GM21447 (cell line): ENCODE measurements around the gene CYP3A5.
"Not testable (repeated sequence)": the region's sequence is repeated elsewhere in the genome, so short reads cannot be mapped to it uniquely, and the experiment has no call there.

Experiments
- ATAC-seq: cut with Tn5 transposase; IDR thresholded peaks from one replicate; pipeline ENCODE4 v1.9.1; 2021; ENCODE audit not compliant: unreplicated experiment

CYP3A5 gene

DNA sequence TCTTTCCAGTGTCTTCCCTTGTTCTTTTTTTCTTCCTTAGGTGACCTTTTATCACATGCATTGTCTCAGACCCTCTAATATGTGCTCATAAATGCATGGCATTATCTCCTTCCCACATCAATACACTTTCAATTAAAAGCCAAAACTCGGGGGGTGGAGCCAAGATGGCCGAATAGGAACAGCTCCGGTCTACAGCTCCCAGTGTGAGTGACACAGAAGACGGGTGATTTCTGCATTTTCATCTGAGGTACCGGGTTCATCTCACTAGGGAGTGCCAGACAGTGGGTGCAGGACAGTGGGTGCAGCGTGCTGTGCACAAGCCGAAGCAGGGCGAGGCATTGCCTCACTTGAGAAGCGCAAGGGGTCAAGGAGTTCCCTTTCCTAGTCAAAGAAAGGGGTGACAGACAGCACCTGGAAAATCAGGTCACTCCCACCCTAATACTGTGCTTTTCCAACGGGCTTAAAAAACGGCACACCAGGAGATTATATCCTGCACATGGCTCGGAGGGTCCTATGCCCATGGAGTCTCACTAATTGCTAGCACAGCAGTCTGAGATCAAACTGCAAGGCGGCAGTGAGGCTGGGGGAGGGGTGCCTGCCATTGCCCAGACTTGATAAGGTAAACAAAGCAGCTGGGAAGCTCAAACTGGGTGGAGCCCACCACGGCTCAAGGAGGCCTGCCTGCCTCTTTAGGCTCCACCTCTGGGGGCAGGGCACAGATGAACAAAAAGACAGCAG lies 6.2 kb upstream of the CYP3A5 start:
- not testable (repeated sequence) for ATAC-seq

DNA sequence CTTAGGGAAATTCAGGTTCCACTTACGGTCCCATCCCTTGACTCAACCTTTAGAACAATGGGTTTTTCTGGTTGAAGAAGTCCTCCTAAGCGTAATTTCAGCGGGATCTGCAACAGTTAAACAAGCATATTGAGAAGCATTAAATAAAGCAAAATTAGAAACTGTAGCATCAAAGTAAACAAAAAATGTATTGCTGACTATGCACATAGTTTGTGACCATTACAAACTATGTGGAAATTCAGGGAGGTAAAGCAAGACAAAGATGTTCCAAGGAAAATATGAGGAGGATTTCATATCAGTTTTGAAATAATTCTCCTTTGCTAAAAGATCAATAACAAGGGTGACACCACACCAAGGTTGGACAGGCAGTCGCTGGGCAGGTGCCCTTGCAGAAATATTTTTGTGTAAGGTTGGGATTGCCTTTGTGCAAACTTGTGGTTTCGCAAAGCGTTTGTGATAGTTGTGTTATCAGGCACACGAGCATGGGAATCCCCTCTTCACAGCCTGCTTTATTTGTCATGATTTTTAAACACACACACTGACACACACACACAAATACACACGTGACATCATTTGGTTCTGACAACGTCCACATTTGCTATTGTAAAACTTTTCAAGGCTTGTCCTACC lies 5.4 kb upstream of the CYP3A5 start:
- ATAC-seq: no peak

DNA sequence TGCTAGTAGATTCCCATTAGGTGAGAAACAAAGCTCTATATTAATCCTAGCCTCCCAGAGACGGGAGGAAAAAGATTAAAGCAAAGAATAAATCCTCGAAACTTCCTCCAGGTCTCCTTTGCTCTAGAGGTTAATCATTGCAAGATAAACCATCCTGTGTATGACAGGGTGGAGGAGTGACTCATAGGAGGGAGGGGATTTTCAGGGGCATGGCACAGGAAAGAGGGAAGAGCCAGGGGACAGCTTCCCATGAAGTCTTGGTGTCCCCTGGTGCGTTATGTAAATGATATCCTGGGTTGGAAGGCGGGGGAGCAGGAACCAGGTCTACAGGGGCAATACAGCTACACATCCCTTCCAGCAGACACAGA lies 780 bp downstream of the CYP3A5 start:
- no peak for ATAC-seq

DNA sequence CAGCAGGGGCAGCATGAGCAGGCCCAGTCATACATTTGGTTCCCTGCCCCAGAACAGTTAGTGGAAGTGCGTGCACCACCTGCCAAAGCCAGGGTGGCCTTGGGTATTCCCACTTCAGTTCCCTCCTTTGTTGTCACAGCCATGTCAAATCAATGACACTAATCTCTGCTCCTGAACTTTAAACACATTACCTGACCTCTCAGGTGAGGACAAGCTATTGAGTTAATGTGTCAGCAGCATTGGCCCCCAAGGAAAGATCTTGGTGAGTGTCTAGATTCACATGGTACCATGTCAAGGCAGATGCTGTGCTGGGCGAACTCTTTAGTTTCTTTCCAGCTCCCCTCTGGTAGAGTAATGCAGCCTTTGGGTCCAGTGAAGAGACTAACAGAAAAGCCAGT lies 2.1 kb downstream of the CYP3A5 start:
- ATAC-seq: no peak

DNA sequence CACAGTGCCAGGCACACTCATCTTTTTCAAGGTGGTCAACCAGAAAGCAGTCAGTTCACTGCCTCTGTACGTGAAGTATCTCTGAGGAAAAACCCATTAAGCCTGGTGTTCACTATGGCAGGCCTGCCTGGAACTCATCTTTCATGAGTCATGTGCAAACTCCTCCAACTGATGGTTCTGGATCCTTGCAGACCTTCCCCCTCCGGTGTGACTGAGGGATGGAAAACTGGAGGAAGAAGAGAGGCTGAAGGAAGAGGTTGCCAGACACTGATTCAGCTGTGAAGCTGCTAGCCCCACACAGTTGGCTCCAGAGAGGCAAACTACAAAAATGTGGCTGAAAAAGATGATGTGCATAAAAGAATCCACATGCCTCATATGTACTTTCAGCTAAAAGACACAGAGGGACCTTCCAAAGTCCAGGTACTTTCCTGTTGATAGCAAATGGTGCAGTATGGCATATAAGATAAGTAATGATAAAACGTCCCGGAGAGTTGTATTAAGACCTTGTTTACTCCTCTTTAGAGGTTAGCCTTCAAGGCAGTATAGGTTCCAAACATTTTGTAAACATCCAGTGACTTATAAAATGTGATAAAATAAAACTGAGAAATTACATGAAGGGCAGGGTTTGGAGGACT lies 2.7 kb downstream of the CYP3A5 start:
- no peak for ATAC-seq

DNA sequence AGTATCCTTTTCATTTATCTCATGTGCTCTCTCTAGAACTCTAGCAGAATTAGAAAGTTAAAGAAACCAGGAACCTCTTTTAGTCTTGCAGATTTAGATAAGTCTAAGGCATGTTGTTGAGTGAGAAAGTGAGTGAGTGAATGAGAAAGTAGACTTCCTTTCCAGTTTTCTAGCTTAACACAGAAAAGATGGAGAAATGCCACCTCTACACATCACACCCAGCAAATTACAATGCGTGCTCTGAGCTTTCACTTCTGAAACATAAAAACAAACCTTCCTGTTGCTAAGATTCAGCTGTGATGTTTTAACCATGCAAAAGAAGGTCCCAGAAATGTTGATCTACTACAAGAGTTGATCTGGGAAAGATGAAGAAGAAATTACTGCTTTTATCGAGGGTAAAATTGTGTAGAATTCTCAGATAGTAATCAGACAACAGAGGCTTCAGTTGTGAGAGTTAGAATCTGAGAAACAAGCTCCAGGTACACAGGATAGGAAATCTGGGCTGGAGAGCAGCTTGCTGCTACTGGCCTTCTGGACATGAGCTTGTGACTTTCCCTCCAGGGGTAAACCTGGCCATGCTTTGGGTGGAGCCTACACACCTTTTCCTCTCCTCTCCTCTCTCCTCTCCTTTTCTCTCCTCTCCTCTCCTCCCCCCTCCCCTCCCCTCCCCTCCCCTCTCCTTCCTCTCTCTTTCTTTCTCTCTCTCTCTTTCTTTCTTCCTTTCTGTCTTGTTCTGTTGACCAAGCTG lies 4.6 kb downstream of the CYP3A5 start:
- ATAC-seq: no peak

DNA sequence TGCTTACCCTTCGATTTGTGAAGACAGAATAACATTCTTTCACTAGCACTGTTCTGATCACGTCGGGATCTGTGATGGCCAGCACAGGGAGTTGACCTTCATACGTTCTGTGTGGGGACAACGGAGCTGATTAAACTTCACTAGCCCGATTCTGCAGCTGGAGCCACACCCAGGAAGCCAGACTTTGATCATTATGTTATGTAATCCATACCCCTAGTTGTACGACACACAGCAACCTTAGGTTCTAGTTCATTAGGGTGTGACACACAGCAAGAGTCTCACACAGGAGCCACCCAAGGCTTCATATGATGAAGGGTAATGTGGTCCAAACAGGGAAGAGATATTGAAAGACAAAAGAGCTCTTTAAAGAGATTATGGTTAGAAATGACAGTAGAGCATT lies 7.2 kb downstream of the CYP3A5 start:
- ATAC-seq: no peak

DNA sequence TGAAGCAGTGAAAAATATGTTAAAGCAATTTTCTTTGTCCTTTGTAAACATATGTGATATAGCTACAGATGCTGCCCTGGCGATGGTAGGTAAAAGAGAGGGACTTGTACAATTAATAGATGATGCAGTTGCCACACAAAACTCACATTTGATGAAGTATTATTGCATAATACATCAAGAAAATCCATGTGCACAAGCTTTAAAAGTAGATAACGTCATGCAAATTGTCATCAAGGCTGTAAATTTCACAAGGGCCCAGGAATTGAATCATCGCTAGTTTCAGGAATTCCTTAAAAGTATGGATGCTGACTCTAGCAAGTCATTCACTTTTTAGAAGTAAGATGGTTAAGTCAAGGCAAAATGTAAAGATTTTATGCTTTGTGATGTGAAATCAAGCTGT lies 10.0 kb downstream of the CYP3A5 start:
- no peak for ATAC-seq

DNA sequence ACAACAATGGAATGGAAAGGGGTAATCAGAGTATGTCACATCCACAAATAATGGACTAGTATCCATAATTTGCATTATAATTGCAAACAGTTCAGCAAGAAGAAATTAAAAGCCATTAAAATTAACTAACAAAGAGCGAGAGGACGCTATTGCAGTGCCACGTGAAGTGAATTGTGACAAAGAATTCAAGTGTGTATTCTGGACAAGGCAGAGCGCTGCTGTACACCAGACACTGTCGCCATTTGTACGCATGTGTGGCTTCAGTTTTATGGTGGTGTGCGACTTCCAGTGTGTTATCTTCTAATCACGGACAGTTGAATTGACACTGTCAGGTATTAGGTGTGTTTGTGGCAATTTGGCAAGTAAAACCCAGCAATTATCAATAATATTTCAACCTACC lies 11.3 kb downstream of the CYP3A5 start:
- no peak for ATAC-seq

DNA sequence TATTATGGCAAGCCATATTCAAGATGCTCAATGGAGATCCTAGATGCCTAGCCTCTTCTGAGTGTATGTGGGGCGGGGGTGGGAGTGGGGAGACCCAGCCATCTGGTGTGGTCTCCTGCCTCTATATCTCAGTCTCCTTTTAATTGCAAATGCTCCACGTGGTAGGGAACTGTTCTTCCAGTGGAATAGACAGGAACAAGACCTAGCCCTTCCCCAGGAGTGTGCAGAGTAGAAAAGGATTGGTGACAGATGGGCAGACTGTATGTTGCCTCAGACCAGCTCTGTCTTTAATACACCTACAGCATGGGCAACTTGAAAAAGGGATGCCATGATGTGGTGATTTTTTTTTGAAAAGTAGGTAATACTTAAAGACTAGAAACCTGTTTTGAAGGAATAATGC lies 12.6 kb downstream of the CYP3A5 start:
- ATAC-seq: no peak

DNA sequence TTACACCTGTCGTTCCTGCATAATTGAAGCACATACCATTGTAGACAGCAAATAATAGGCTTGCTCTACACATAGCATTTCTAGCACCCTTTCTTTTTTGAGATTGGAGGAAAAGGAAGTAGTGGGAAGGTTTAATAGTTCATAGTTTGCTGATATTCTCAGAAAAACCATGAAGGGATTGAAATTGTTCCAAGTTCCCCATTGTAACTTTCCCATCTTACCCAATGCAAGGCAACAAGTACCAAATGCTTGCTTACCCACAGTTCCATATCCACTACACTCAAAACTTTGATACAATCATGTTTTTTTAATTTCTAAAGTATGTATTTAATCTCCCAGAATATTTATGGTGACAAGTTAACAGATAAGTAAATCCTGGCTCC lies 13.8 kb downstream of the CYP3A5 start:
- no peak for ATAC-seq

DNA sequence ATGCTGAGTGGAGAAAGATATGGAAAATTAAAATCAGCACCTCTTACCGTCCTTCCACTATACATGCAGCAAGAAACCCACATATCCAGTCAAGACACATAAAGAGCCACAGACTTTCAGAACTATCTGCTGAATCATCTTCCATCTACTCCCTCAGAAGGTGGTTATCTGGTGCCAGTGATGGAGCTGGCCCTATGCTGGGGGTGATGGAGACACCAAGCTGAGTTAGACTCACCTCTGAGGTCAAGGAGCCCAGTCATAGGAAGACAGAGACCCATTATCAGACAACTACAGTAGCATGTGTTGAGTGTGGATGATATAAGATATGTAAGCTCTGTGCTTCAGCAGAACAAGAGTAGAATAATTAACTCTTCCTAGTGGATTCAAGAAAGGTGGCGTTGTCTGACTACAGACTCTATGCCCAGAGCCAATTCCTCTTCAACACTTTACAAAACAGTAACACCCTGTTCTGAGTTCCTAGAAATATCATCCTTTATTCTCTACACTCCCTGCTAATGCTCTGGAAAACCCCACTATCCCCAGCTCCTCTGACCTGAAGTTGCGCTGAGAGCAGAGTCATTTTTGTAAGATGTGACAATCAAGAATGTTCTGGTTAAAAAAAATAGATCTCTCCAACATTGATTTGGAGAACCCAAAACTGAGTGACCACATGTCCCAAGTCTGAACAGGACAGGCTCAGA lies 14.3 kb downstream of the CYP3A5 start:
- ATAC-seq: no peak

DNA sequence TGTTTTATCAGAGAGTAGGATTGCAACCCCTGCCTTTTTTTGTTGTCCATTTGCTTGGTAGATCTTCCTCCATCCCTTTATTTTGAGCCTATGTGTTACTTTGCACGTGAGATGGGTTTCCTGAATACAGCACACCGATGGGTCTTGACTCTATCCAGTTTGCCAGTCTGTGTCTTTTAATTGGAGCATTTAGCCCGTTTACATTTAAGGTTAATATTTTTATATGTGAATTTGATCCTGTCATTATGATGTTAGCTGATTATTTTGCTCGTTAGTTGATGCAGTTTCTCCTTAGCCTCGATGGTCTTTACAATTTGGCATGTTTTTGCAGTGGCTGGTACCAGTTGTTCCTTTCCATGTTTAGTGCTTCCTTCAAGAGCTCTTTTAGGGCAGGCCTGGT lies 21.9 kb downstream of the CYP3A5 start:
- not testable (repeated sequence) for ATAC-seq

DNA sequence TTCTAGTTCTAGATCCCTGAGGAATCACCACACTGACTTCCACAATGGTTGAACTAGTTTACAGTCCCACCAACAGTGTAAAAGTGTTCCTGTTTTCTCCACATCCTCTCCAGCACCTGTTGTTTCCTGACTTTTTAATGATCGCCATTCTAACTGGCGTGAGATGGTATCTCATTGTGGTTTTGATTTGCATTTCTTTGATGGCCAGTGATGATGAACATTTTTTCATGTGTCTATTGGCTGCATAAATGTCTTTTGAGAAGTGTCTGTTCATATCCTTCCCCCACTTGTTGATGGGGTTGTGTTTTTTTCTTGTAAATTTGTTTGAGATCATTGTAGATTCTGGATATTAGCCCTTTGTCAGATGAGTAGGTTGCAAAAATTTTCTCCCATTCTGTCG lies 25.2 kb downstream of the CYP3A5 start:
- not testable (repeated sequence) for ATAC-seq

DNA sequence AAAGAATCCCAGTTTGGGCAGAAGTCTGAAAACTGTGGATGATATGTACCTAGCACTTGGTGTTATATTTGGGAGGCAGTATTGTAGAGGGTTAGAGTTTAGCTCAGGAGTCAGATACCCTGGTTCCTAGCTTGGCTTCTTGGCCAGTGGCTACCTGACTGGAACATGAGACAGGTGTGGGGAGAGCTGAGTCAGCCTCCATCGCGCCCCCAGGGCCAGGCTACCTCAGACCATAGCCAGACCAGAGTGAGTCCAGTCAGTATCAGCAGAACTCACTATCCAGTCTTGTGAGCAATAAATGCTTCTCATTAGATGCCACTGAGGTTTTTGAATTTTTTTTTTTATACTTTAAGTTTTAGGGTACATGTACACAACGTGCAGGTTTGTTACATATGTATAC lies 26.0 kb downstream of the CYP3A5 start:
- no peak for ATAC-seq

DNA sequence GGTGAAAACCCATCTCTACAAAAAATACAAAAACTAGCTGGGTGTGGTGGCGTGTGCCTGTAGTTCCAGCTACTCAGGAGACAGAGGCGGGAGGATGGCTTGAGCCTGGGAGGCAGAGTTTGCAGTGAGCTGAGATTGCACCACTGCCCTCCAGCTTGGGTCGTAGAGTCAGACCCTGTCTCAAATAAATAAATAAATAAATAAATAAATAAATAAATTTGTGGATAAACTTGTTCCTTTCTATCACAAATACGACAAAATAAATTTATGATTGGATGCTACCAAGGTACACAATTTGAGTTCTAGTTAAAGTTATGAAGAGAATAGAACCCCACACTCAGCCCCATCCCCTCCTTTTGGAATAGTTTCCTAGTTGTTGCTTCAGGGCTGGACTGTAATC lies 26.5 kb downstream of the CYP3A5 start:
- not testable (repeated sequence) for ATAC-seq

DNA sequence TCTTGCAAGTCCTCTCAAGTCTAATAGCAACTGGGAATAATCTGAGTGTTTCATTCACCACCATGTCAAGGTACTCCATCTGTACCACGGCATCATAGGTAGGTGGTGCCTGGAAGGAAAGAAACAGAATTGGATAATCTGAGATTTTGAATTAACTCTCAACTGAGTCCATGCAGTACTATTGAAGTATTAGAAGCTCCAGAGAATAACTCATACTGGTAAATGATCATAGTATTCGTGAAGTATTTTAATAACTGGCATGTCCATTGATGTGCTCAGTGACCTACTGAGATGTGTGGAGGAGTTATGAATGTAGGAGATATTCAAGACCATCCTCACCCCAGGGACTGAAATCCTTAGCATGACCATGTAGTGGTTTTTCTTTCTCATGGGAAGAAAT lies 27.1 kb downstream of the CYP3A5 start:
- ATAC-seq: no peak

DNA sequence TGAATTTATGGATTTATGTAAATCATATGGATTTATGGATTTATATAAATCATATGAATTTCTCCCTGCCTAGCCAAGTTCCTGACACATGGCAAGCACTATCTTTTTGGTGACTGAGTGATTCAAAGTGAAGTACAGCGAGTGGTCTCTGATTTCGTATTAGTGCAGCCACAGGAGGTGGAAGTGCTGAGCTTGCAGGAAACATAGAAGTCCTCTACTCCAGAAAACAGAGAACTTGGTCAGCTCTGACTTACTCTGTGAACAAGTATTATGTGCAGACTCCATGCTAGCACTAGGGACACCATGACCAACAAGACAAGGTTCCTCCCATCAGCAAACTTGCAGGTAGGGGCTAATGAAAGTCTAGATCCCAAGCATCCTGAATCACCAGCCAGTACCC lies 28.5 kb downstream of the CYP3A5 start:
- no peak for ATAC-seq

DNA sequence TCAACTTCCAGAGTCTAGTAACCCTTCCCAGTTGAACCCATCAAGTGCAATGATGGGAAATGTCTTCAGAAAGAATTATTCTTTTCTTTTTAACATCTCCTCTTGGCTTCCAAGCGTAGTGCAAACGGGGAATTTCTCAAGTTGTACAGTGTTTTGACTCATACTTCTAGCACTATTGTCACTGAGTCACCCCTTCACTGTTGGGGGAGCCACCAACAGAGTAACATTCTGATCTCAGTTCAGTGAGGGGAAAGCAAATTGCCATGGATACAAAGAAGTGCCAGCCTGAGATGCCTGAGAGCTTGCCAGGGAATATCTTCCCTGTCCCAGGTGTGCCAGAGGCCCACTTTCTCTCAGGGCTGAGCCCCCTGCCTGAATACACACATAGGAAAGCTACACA lies 31.0 kb downstream of the CYP3A5 start:
- no peak for ATAC-seq

DNA sequence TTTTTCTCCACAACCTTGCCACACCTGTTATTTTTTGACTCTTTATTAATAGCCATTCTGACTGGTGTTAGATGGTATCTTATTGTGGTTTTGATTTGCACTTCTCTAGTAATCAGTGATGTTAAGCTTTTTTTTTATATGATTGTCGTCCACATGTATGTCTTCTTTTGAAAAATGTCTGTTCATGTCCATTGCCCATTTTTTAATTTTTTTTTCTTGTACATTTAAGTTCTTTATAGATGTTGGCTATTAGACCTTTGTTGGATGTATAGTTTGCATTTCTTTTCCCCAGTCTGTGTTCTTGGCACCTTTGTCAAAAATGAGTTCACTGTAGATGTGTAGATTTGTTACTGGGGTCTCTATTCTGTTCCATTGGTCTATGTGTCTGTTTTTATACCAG lies 34.2 kb downstream of the CYP3A5 start:
- ATAC-seq: no peak

DNA sequence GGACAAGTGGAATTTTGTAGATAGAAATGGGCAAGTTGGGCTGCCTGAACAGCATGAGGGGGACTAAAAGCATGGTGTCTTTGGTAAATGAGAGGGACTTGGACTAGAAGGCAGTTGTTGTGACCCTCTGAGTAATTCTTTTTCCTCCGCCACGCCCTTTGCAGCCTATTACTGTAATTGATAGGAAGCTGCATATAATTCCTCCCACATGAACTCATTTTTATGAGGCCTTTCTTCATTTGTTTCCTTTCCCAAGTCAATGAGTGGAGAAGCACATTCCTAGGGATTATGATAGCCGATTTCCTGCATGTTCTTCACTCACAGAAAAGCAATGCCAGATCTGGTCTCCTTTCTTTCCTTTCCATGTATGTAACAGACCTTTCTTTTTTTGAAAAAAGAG lies 35.4 kb downstream of the CYP3A5 start:
- ATAC-seq: no peak
